ENCODE data around the gene SASH3. TPM values are rescaled to one million over a fixed set of nuclear protein-coding genes. Genes with fewer than 3 reads are reported as not detected.

SASH3 gene
- total and polyA plus RNA-seq, 12 donors, result 1.1 to 27.8 (median 13.4) TPM

- WGBS, 4 donors, result 26 to 71% (median 54%) methylated on average over 8 to 30 of the region's 30 CpGs
- H3K9me3 ChIP-seq (replicated peaks in 1 of 3), result no peaks in the 10 kb centered on the region
- no peak overlapping the region for H3K4me3 ChIP-seq
- no peaks in the 10 kb centered on the region for H3K36me3 ChIP-seq (replicated peaks in 1 of 2)
- TF ChIP-seq CTCF (IDR thresholded peaks at IDR 0.05) (no peak), POLR2A (IDR thresholded peaks at IDR 0.05) (no peak)
- no peaks in the 10 kb centered on the region for H3K4me1 ChIP-seq (replicated peaks in 1 of 2)
- DNase-seq, result peak in 5 of 7 donors; percentile 25 to 59 (median 38)
- H3K27me3 ChIP-seq, result no peaks in the 10 kb centered on the region
- peak overlapping the region in 4 of 5 donors; percentile 44 to 79 (median 52) for H3K27ac ChIP-seq
- intact Hi-C loops (cut with DNase I), result no loop called here
These were observed 2.3 kb upstream of the SASH3 start for GRCh38 chrX:129777218-129778030.

- 75 to 84% (median 81%) methylated on average over 3 to 7 of the region's 7 CpGs for WGBS, 4 donors
These were observed 570 bp upstream of the SASH3 start for GRCh38 chrX:129779086-129779672.

GRCh38 chrX:129780441-129781105 is 824 bp downstream of the SASH3 start:
- Histone ChIP-seq H3K27me3 (no peaks in the 10 kb centered on the region), H3K4me3 (peak overlapping the region in 1 of 4 donors; percentile 34), H3K9me3 (replicated peaks in 1 of 3) (no peaks in the 10 kb centered on the region), H3K36me3 (replicated peaks in 1 of 2) (no peaks in the 10 kb centered on the region), H3K4me1 (replicated peaks in 1 of 2) (no peaks in the 10 kb centered on the region), H3K27ac (peak overlapping the region in 1 of 5 donors; percentile 40)
- intact Hi-C loops (cut with DNase I), result no loop called here
- no peak for DNase-seq
- WGBS, 4 donors, result 75 to 82% (median 76%) methylated on average over 5 to 6 of the region's 6 CpGs
- TF ChIP-seq POLR2A (IDR thresholded peaks at IDR 0.05) (no peak), CTCF (IDR thresholded peaks at IDR 0.05) (no peak)

More at GRCh38 chrX:129779086-129779672, 570 bp upstream of the SASH3 start:
- no peaks in the 10 kb centered on the region for H3K9me3 ChIP-seq (replicated peaks in 1 of 3)
- intact Hi-C loops (cut with DNase I), result no loop called here
- no peaks in the 10 kb centered on the region for H3K36me3 ChIP-seq (replicated peaks in 1 of 2)
- no peaks in the 10 kb centered on the region for H3K4me1 ChIP-seq (replicated peaks in 1 of 2)
- H3K27ac ChIP-seq, result peak overlapping the region in 1 of 5 donors; percentile 65
- no peak for TF ChIP-seq POLR2A (IDR thresholded peaks at IDR 0.05)
- TF ChIP-seq CTCF (IDR thresholded peaks at IDR 0.05), result no peak
- H3K4me3 ChIP-seq, result no peak overlapping the region
- no peaks in the 10 kb centered on the region for H3K27me3 ChIP-seq
- no peak for DNase-seq

- peak overlapping the region in 1 of 5 donors; percentile 40 for H3K27ac ChIP-seq
- no peaks in the 10 kb centered on the region for H3K4me1 ChIP-seq (replicated peaks in 1 of 2)
- TF ChIP-seq POLR2A (IDR thresholded peaks at IDR 0.05), result no peak
- no peak for TF ChIP-seq CTCF (IDR thresholded peaks at IDR 0.05)
- no peaks in the 10 kb centered on the region for H3K36me3 ChIP-seq (replicated peaks in 1 of 2)
- intact Hi-C loops (cut with DNase I), result no loop called here
- DNase-seq, result peak in 6 of 7 donors; percentile 21 to 62 (median 36)
- no peaks in the 10 kb centered on the region for H3K27me3 ChIP-seq
- 60 to 76% (median 70%) methylated on average over 1 to 8 of the region's 8 CpGs for WGBS, 4 donors
- no peak overlapping the region for H3K4me3 ChIP-seq
- H3K9me3 ChIP-seq (replicated peaks in 1 of 3), result no peaks in the 10 kb centered on the region
These were observed 1.5 kb downstream of the SASH3 start for GRCh38 chrX:129781134-129781672.
